ENCODE measurements around the gene RNPS1.

RNPS1 gene, protein sequence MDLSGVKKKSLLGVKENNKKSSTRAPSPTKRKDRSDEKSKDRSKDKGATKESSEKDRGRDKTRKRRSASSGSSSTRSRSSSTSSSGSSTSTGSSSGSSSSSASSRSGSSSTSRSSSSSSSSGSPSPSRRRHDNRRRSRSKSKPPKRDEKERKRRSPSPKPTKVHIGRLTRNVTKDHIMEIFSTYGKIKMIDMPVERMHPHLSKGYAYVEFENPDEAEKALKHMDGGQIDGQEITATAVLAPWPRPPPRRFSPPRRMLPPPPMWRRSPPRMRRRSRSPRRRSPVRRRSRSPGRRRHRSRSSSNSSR

DNA sequence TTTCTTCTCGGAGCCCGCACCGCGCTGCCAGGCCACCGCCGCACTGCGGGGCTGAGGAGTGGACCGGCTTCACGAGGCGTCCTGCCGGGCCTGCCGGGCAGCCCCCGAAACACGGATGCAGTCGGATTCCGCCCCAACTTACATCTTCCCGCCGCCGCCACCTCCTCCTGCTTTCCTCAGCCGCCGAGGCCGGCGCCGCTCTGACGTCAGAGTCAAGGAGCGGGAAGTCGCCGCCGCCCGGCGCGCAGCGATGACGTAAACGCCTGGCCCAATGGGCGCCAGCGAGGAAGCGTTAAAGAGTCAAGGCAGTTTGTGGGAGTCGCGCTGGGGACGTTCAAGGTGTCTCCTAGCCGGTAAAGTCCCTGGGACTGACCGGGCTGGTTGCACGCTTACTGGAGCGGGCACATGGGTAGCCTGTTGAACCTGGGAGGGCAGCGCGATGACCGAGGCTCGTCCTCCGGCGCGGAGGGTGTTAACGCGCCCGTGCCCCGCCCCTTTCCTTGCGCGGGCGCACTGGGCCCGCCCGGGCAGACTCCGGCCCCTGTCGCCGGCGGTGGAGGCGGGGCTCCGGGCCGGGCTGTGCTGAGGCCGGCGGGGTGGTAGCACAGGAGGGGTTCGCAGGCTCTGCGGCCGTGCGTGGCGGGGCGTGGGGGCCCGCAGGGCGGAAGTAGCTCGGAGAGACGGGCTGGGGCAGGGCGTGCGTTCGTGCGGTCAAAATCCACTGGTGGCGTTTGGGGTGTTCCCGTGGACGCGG lies at the start of gene RNPS1:
TSS of gene RNPS1 (minus strand) at position 214 of the 754 bp plus-strand sequence. CDS start 3,483 bp downstream, outside the sequence.
- peak; percentile 97 for DNase-seq

GRCh38 chr16:2317231-2318020 lies 49.5 kb upstream of the RNPS1 start:
- DNase-seq = no peak

DNA sequence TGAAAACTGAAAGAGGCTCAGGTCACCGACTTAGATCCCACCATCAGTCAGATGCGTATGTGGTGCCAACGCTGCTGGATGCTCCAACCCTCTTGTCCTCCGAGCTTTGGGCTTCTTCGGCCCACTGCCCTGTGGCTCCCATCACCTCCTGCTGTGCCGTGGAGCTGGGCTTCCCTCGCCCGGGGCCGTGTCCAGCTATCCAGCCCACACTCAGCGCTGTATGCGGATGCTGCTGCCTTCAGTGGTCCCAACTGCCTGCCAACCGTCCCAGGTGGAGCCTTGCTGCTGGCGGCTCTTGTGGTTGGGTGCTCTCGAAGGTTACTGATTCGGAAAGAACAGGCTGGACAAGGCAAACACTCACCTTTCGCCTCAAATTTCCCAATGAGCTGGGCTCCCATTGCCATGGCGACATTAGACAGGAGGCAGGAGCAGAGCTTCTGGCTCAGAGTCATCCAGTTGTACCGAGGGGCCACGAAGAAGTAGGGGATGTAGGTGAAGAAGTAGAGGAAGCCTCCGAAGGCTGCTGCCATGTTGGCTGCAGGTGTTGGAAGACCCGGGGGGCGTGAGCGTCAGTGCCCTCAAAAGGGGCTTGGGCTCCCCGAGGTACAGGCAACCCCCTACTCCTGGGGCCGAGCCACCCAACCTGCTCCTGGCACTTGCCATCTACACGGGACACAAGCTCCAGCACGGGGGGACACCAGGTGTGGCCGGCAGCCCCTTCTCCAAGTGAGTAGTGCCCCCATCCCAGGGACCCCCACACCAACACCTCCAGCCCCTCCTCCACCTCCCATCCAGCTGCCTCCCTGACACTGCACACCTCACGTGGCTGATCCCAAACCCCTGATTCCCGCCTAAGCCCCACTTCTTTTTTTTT lies 40.4 kb upstream of the RNPS1 start:
- DNase-seq = no peak

DNA sequence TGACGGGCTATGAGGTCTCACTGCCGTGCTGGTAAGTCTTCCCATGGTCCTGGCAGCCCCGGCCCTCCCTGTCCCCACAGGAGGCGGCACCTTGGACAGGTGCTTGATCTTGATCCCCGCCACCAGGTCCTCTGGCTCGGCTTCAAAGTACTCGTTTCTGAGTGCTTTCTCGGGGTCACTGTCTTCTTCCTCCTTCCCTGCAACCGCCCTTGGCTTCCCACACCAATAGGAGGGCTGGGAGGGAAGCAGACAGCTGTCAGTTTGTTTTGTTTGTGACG lies 31.9 kb upstream of the RNPS1 start:
- no peak for DNase-seq

DNA sequence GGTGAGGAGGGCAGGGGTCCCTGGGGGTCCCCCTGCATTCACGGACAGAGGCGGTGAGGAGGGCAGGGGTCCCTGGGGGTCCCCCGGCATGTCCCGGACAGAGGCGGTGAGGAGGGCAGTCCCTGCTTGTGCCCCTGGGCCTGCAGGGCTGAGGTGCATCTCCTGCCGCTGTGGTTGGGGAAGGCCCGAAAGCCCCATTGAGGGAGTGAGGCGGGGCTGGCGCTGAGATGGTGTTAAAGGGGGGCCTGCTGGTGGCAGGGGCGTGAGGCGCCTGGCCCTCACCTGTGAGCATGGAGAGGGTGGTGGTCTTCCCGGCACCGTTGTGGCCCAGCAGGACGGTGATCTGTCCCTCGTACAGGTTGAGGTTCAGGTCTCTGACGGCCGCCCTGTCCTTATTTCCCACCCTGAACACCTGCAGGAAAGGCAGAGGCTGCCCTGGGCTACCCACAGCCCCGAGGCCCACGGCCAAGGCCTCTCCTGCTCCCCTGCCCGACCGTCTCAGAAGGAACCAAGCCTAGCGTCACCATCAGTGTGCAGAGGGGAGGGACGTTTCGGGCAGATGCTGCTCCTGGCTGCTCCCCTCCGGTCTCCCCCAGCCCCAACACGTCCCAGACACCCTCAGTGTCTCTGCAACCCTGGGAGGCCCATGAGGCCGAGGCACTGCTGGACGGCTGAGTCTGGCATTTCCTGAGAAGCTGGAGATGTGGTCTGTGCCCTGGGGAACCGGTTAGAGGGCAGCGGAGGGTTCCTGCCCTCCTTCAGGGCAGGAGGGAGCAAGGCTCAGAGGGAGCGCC lies 31.4 kb upstream of the RNPS1 start:
- DNase-seq = no peak

DNA sequence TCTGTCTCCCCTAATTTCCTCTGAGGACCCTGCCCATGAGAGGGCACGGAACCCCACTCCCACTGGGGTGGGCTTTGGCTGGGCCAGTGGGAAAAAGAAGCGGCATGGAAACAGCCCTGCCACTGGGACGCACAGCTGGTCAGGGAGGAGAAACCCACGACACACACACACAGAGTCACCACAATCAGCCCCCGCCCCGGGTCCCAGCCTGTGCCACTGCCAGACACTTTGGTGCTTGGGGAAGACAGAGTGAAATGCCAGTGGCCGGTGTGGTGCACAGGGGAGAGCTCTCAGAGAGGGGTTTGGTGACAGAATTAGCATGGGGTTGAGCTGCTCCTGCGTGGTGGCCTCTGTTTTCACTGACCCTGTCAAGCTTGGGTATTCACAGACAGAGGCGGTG lies 30.7 kb upstream of the RNPS1 start:
- DNase-seq = no peak

DNA sequence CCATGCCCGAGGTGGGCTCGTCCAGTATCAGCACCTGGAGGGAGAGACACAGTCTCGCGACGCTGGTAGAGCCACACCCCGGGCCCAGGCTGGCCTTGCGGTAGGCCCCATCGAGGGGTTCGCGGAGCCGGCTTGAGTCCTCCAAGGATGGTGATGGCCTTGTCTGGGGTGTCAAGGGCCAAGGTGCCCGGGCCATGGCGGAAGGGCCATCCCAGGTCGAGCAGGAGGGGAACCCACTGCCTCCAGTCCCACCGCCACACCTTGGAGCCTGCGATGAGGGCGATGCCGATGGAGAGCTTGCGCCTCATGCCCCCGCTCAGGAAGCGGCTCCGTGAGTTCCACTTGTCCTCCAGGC lies 29.6 kb upstream of the RNPS1 start:
- no peak for DNase-seq

DNA sequence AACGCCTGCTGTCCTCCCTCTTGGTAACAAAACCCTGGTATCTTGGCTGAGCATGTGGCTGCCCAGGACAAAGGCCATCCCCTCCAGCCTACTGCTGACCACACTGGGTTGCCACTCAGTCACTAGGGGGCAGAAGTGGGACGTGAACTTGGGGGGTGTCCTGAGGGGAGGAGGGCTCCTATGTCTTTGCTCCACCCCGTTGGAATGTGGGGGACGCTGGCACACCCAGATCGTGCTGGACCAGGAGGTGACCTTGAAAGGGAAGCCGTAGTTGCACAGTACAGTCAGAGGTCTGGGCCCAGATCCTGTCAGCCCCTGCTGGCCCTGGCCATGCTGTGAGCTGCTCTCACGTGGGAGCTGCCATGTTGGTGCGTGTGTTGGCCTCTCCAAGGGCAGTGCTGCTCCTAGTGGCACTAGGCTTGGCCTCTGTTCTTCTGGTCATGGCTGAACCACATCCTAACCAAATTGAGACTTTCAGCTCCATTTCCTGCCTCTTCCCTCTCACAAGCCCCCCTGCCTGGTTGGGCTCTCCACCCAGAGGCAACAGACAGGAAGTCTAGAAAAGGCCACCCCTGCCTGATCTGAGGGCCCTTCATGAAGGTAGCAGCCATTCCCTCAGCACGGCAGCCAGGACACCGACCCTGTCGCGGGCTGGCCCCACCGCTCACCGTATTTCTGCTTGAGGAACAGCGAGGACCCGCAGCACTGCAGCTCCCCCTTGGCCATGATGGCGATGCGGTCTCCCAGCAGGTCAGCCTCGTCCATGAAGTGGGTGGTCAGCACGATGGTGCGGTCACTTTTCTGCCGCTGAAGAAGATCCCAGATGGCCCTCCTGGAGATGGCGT lies 29.0 kb upstream of the RNPS1 start:
- peak; percentile 8 for DNase-seq

GRCh38 chr16:2295056-2295798 lies 27.3 kb upstream of the RNPS1 start:
- DNase-seq = no peak

- no peak for DNase-seq
Measured at GRCh38 chr16:2292221-2292620, 24.3 kb upstream of the RNPS1 start.

GRCh38 chr16:2289282-2289681 lies 21.4 kb upstream of the RNPS1 start:
- DNase-seq = no peak

GRCh38 chr16:2288726-2289125 lies 20.8 kb upstream of the RNPS1 start:
- DNase-seq = no peak

GRCh38 chr16:2287916-2288547 lies 20.1 kb upstream of the RNPS1 start:
- no peak for DNase-seq

DNA sequence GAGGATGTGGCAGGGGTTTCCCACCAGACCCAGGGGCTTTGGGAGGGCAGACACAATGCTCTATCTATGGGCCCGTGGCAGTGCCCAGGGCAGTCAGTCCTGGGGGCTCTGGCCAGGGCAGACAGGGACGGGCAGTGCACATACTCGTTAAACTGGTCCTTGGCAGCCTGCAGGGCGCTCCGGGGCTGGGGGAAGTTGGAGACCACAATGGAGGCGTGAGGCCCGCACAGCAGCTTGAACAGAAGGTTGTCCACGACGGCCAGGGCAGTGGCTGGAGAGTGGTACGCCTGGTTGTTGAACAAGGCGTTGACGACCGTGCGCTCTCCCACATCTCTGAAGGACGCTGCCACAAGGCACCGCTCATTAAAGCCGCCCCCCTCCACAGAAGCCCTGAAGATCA lies 18.6 kb upstream of the RNPS1 start:
- DNase-seq = no peak

DNA sequence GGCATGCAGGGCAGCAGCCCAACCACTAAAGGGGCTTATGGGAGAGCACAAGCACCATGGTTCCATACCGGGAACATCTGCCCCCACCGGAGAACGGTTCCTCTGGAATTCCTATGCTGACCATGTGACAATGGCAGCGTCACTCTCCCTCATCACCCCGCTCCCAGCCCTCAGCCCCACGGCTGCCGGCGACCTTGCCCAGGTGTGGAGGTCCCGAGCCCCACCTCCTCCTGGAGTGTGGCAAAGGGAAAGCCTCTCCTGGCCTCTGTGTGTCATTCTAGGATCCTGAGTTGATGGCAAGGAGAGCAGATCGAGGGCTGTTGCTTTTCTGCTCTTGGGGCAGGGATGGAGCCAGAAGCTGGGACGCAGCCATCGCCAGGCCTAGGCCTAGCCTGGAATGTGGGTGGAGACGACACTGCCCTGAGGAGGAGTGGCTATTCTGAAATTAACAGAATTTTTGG lies 17.8 kb upstream of the RNPS1 start:
- no peak for DNase-seq

GRCh38 chr16:2284797-2285576 lies 17.1 kb upstream of the RNPS1 start:
- DNase-seq = no peak

DNA sequence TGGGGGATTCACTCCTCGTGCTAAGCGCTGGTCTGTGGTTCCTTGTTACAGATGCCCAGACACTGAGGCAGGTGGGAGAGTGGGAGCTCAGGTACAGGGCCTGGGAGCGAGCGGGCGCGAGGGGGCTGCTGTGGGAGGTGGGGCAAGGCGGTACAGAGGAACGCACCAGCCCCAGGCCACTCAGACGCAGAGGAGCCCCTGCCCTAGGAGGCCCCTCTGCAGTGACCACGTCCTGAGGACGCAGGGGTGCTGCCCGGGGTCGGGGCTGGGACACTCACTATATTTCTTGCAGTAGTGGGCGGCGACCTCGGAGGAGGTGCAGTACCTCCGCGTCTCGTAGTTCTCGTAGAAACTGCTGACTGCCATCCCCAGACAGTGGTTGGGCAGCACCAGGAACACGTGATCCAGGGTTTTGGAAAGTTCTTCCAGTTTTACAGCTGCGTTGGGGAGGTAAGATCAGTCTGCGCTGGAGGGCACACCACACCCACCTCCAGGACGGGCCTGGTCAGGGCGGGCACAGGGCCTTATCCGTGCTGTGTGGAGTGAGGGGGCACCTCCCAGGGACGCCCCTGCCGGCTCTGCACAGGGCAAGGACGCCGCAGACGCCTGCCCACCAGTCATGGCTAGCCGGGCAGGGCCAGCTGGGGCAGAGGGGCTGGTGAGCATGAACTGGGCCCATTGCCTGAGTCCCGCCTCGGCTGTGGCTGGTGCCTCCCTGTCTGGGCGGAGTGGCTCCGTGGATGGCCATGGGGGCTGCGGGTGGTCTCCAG lies 16.3 kb upstream of the RNPS1 start:
- no peak for DNase-seq
